Measurements from ENCODE around the gene RNGTT.

Gene RNGTT

DNA sequence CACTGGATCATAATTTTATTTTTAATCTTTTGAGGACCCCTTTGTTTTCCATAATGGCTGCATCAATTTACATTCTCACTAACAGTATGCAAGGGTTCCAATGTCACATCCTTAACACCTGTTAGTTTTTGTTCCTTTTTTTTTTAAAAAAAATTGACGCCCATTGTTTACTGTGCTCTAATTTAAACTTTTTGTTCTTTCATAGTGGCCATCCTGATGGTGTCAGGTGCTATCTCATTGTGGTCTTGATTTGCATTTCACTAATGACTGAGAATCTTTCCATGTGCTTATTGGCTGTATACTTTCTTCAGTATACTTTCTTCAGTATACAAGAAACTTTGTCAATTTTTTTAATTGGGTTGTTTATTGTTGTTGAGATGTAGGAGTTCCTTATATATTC is 347.0 kb downstream of the RNGTT start:
- FAIRE-seq (peak; percentile 69), DNase-seq (ENCODE audit: insufficient read length, low spot score) (no peak)
- TF ChIP-seq SPI1 (IDR thresholded peaks at IDR 0.05; ENCODE audit: low read depth, low read length) (no peak), POU2F2 (IDR thresholded peaks at IDR 0.05; ENCODE audit: low read depth, low read length) (0 out of 2 replicates have a peak, but pooled peaks have one; percentile 11)

DNA sequence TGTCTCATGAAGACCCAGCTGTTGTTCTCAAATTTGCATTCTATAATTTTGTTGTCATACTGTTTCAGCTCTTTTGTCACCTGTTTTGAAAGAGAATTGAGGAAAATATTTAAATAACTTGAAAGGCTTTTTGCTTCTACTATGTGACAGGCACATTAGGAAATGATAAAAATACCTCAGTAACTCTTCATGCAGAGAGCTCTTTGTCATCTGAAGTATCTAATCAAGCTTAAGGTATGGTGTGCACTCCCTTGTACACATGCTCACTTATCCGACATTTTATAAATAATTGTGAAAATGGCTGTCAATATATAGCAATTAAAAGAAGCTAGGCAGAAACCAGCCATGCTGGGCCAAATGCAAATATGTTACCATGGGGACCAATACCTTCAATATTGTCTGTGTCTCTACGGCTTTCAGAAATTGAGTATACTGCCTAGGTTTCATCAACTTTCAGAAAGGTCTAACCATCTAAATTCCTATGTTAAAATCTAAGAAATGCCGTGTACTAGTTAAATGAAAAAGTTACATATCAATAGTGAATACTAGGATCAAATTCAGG is 349.0 kb downstream of the RNGTT start:
- DNase-seq (ENCODE audit: insufficient read length, low spot score), result no peak
- peak; percentile 56 for FAIRE-seq
- TF ChIP-seq SPI1 (IDR thresholded peaks at IDR 0.05; ENCODE audit: low read depth, low read length) (no peak), PAX5 (IDR thresholded peaks at IDR 0.05; ENCODE audit: insufficient read depth, low read length, severe bottlenecking) (no peak), TAF1 (IDR thresholded peaks at IDR 0.05; ENCODE audit: low read depth, low read length) (no peak), POU2F2 (IDR thresholded peaks at IDR 0.05; ENCODE audit: low read depth, low read length) (no peak), POLR2AphosphoS5 (IDR thresholded peaks at IDR 0.05; ENCODE audit: low read depth, low read length) (no peak), POLR2A (IDR thresholded peaks at IDR 0.05; ENCODE audit: low read depth, low read length) (no peak)

DNA sequence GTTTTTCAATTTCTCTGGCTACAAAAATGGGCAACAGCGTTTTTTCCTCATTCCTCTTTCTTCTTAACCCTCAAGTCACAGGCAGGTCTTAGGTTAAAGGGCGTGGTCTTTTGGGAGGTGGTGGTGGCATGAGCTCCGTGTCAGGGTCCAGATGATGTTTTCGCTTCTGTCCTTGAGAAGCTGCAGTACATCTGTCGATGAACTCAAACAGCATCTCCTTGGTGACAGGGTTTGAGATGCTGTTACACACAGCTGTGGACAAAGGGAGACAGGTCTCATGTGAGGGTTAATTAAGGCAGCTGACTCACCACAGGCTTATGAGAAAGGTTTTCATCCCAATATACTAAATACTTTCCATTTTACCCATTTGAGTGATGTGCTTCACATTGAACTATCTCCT is 350.8 kb downstream of the RNGTT start:
- DNase-seq (ENCODE audit: insufficient read length, low spot score) (no peak), FAIRE-seq (peak; percentile 96)
- TF ChIP-seq SPI1 (IDR thresholded peaks at IDR 0.05; ENCODE audit: low read depth, low read length) (no peak), TAF1 (IDR thresholded peaks at IDR 0.05; ENCODE audit: low read depth, low read length) (no peak), POU2F2 (IDR thresholded peaks at IDR 0.05; ENCODE audit: low read depth, low read length) (no peak), PAX5 (IDR thresholded peaks at IDR 0.05; ENCODE audit: insufficient read depth, low read length, severe bottlenecking) (no peak), POLR2A (IDR thresholded peaks at IDR 0.05; ENCODE audit: low read depth, low read length) (no peak), POLR2AphosphoS5 (IDR thresholded peaks at IDR 0.05; ENCODE audit: low read depth, low read length) (no peak)

DNA sequence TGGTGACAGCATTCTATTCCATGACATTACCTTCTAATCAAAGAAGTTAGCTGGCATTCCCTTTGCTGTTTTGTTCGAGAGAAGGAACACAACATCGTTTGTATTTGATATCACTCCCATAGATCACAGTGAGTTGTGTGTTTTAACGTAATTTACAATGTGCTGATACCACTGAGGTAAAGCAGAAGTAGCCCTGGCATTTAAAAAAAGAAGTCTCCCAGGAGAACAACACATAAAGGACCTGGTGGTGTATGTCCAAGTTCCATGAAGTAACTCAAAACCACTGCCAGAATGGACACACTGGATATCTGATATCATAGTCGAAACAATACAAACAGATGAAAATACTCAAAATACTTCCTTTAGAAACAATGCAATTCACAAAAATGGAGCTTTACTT is 351.7 kb downstream of the RNGTT start:
- peak; percentile 74 for FAIRE-seq
- no peak for TF ChIP-seq POLR2AphosphoS5 (IDR thresholded peaks at IDR 0.05; ENCODE audit: low read depth, low read length)
- TF ChIP-seq PAX5 (IDR thresholded peaks at IDR 0.05; ENCODE audit: insufficient read depth, low read length, severe bottlenecking), result no peak
- no peak for TF ChIP-seq POU2F2 (IDR thresholded peaks at IDR 0.05; ENCODE audit: low read depth, low read length)
- TF ChIP-seq TAF1 (IDR thresholded peaks at IDR 0.05; ENCODE audit: low read depth, low read length), result no peak
- TF ChIP-seq SPI1 (IDR thresholded peaks at IDR 0.05; ENCODE audit: low read depth, low read length), result no peak
- DNase-seq (ENCODE audit: insufficient read length, low spot score), result no peak

DNA sequence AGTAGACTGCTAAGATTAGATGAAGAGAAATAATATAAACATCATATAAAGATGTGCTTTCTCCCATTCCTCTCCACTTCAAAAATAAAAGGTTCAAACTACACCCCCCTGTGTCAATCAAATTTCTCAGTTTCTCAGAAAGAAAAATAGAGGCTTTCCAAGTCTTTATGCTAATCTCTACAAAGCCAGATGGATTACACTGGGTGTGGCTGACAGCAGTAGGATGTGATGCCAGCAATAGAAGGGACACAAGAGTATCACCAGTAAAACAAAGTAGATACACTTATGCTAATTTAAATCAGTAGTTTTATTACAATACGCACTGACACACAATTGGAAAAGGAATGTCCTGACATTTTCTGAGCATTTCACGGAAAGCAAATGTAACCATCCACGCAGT is 353.4 kb downstream of the RNGTT start:
- TF ChIP-seq POLR2AphosphoS5 (IDR thresholded peaks at IDR 0.05; ENCODE audit: low read depth, low read length), result no peak
- no peak for TF ChIP-seq PAX5 (IDR thresholded peaks at IDR 0.05; ENCODE audit: insufficient read depth, low read length, severe bottlenecking)
- no peak for TF ChIP-seq POU2F2 (IDR thresholded peaks at IDR 0.05; ENCODE audit: low read depth, low read length)
- no peak for TF ChIP-seq POLR2A (IDR thresholded peaks at IDR 0.05; ENCODE audit: low read depth, low read length)
- TF ChIP-seq SPI1 (IDR thresholded peaks at IDR 0.05; ENCODE audit: low read depth, low read length), result no peak
- TF ChIP-seq TAF1 (IDR thresholded peaks at IDR 0.05; ENCODE audit: low read depth, low read length), result no peak
- DNase-seq (ENCODE audit: insufficient read length, low spot score) (no peak), FAIRE-seq (no peak)

DNA sequence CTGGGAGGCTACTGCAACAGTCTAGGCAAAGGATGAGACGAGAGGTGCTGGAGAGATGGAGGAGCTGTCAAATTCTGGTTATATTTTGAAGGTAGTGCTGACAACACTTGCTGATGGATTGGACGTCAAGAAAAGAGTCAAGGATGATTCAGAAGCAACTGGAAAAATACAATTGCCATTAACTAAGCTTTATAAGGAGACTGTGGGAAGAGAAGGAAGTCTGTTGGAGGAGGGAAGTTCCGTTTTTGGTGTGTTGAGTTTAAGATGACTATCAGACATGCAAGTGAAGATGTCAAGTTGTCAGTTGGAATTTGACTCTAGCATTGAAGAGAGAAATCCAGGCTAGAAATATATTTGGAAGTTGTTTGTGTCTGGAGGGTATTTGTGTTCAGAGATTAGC is 358.1 kb downstream of the RNGTT start:
- FAIRE-seq (no peak), DNase-seq (ENCODE audit: insufficient read length, low spot score) (no peak)
- TF ChIP-seq PAX5 (IDR thresholded peaks at IDR 0.05; ENCODE audit: insufficient read depth, low read length, severe bottlenecking) (no peak), POU2F2 (IDR thresholded peaks at IDR 0.05; ENCODE audit: low read depth, low read length) (no peak), POLR2AphosphoS5 (IDR thresholded peaks at IDR 0.05; ENCODE audit: low read depth, low read length) (no peak), SPI1 (IDR thresholded peaks at IDR 0.05; ENCODE audit: low read depth, low read length) (no peak), TAF1 (IDR thresholded peaks at IDR 0.05; ENCODE audit: low read depth, low read length) (no peak), POLR2A (IDR thresholded peaks at IDR 0.05; ENCODE audit: low read depth, low read length) (no peak)

DNA sequence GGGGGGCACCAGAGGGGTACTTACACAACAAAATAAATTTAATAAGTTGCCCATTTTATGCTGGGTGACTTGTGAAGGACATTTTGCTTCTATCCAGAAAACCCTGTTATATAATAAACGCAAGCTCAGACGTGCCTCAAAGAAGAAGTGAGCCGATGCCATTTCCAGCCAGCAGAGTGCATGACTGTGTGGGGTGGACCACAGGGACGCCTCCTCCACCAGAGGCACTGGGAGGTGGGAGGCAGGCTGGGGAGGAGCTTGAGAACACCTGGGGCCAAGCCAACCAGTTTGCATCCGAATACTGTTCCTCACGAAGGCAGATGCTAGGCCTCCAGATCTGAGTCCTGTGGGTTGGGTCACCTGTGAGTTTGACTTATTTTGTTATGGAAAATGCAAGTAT is 363.8 kb downstream of the RNGTT start:
- TF ChIP-seq POLR2A (IDR thresholded peaks at IDR 0.05; ENCODE audit: low read depth, low read length) (no peak), PAX5 (IDR thresholded peaks at IDR 0.05; ENCODE audit: insufficient read depth, low read length, severe bottlenecking) (no peak), POU2F2 (IDR thresholded peaks at IDR 0.05; ENCODE audit: low read depth, low read length) (no peak), POLR2AphosphoS5 (IDR thresholded peaks at IDR 0.05; ENCODE audit: low read depth, low read length) (no peak), SPI1 (IDR thresholded peaks at IDR 0.05; ENCODE audit: low read depth, low read length) (no peak), TAF1 (IDR thresholded peaks at IDR 0.05; ENCODE audit: low read depth, low read length) (no peak)
- no peak for FAIRE-seq
- DNase-seq (ENCODE audit: insufficient read length, low spot score), result peak; percentile 20

DNA sequence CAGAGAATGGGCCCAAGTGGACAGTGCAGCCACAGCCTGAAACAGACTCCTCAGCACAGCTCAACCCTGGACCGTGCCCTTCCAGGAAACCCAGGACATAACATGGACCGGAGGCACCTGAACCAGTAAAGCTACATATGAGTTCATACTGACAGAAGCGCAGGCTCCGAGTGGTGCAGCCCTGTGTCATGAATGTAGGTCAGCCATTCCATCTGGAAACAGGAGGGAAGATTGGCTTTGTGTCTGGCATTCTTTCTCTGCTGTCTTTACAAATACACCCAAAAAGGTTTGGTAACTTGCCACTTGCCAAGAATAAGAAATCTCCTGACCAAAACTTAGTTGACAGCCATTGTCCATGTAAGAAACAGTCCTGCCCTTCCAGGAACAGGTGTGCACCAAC is 366.6 kb downstream of the RNGTT start:
- no peak for TF ChIP-seq PAX5 (IDR thresholded peaks at IDR 0.05; ENCODE audit: insufficient read depth, low read length, severe bottlenecking)
- no peak for TF ChIP-seq SPI1 (IDR thresholded peaks at IDR 0.05; ENCODE audit: low read depth, low read length)
- no peak for TF ChIP-seq POLR2A (IDR thresholded peaks at IDR 0.05; ENCODE audit: low read depth, low read length)
- no peak for TF ChIP-seq TAF1 (IDR thresholded peaks at IDR 0.05; ENCODE audit: low read depth, low read length)
- TF ChIP-seq POLR2AphosphoS5 (IDR thresholded peaks at IDR 0.05; ENCODE audit: low read depth, low read length), result no peak
- TF ChIP-seq POU2F2 (IDR thresholded peaks at IDR 0.05; ENCODE audit: low read depth, low read length), result no peak
- DNase-seq (ENCODE audit: insufficient read length, low spot score) (no peak), FAIRE-seq (no peak)

DNA sequence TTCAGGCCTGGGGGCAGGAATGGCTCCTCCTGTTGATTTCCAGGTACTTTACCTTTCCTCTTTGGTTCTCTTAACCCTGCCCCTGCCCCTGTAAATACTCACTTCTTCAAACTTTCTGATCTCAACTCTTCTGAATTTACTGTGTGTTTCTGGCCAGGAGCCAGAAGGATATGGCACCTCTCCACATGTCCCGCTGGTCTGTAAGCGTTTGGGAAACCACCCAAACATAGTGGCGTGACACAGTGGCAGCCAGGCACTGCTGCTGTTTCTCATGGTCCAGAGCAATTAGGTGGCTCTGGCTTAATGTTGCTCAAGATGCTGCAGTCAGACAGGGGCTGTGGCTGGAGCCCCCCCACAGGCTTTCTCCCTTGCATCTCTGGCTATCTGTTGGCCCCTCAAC is 374.5 kb downstream of the RNGTT start:
- DNase-seq (ENCODE audit: insufficient read length, low spot score) (no peak), FAIRE-seq (no peak)
- TF ChIP-seq PAX5 (IDR thresholded peaks at IDR 0.05; ENCODE audit: insufficient read depth, low read length, severe bottlenecking) (no peak), POU2F2 (IDR thresholded peaks at IDR 0.05; ENCODE audit: low read depth, low read length) (no peak), SPI1 (IDR thresholded peaks at IDR 0.05; ENCODE audit: low read depth, low read length) (no peak), TAF1 (IDR thresholded peaks at IDR 0.05; ENCODE audit: low read depth, low read length) (no peak), POLR2AphosphoS5 (IDR thresholded peaks at IDR 0.05; ENCODE audit: low read depth, low read length) (no peak), POLR2A (IDR thresholded peaks at IDR 0.05; ENCODE audit: low read depth, low read length) (no peak)

DNA sequence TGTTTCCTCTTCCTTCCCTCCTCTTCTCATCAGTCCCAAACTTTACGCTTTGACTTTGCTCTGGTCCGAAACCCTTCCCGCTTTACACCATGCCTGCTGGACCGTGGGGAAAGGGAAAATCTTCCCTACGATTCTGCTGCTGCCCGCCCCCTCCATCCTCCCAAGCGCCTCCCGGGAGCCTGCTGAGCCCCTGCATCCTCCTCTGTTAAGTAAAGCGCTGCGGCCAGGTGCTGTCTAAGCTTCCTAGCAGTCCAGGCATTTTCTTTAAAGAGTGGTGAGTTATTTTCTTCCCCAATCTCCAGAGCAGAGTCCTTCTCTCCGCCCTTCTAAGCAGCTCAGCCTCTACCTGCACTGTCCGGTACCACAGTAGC is 376.3 kb downstream of the RNGTT start:
- no peak for DNase-seq (ENCODE audit: insufficient read length, low spot score)
- no peak for TF ChIP-seq POLR2A (IDR thresholded peaks at IDR 0.05; ENCODE audit: low read depth, low read length)
- TF ChIP-seq PAX5 (IDR thresholded peaks at IDR 0.05; ENCODE audit: insufficient read depth, low read length, severe bottlenecking), result no peak
- no peak for TF ChIP-seq POU2F2 (IDR thresholded peaks at IDR 0.05; ENCODE audit: low read depth, low read length)
- TF ChIP-seq SPI1 (IDR thresholded peaks at IDR 0.05; ENCODE audit: low read depth, low read length), result no peak
- TF ChIP-seq POLR2AphosphoS5 (IDR thresholded peaks at IDR 0.05; ENCODE audit: low read depth, low read length), result no peak
- TF ChIP-seq TAF1 (IDR thresholded peaks at IDR 0.05; ENCODE audit: low read depth, low read length), result no peak
- no peak for FAIRE-seq

All from GM12891 (cell line).